Measurements from ENCODE around the gene GNAL.
"Not testable (repeated sequence)": the region's sequence is repeated elsewhere in the genome, so short reads cannot be mapped to it uniquely, and the experiment has no call there.

The GNAL gene

GRCh38 chr18:11834772-11835171 is 145.7 kb downstream of the GNAL start:
- FAIRE-seq (no peak), DNase-seq (ENCODE audit: extremely low spot score, insufficient read length, low read depth) (no peak)

GRCh38 chr18:11839556-11839955 is 150.5 kb downstream of the GNAL start:
- no peak for FAIRE-seq
- no peak for DNase-seq (ENCODE audit: extremely low spot score, insufficient read length, low read depth)

- FAIRE-seq (no peak), DNase-seq (ENCODE audit: extremely low spot score, insufficient read length, low read depth) (no peak)
Measured at GRCh38 chr18:11840493-11840892, 151.4 kb downstream of the GNAL start.

GRCh38 chr18:11842562-11842961 is 153.5 kb downstream of the GNAL start:
- no peak for FAIRE-seq
- no peak for DNase-seq (ENCODE audit: extremely low spot score, insufficient read length, low read depth)

- no peak for FAIRE-seq
Measured at GRCh38 chr18:11844436-11844835, 155.4 kb downstream of the GNAL start.

GRCh38 chr18:11845654-11846053 is 156.6 kb downstream of the GNAL start:
- DNase-seq (ENCODE audit: extremely low spot score, insufficient read length, low read depth) (no peak), FAIRE-seq (no peak)

More at GRCh38 chr18:11844436-11844835, 155.4 kb downstream of the GNAL start:
- no peak for DNase-seq (ENCODE audit: extremely low spot score, insufficient read length, low read depth)

- no peak for FAIRE-seq
- DNase-seq (ENCODE audit: extremely low spot score, insufficient read length, low read depth): no peak
Measured at GRCh38 chr18:11847811-11848210, 158.7 kb downstream of the GNAL start.

GRCh38 chr18:11849279-11849678 is 160.2 kb downstream of the GNAL start:
- DNase-seq (ENCODE audit: extremely low spot score, insufficient read length, low read depth): no peak
- no peak for FAIRE-seq

GRCh38 chr18:11849841-11850634 is 161.0 kb downstream of the GNAL start:
- DNase-seq (ENCODE audit: extremely low spot score, insufficient read length, low read depth): no peak
- FAIRE-seq: no peak

- no peak for FAIRE-seq
- DNase-seq (ENCODE audit: extremely low spot score, insufficient read length, low read depth): no peak
Measured at GRCh38 chr18:11850821-11851145, 161.7 kb downstream of the GNAL start.

- FAIRE-seq (peak; percentile 97), DNase-seq (ENCODE audit: extremely low spot score, insufficient read length, low read depth) (peak; percentile 95)
Measured at GRCh38 chr18:11851146-11851805, 162.2 kb downstream of the GNAL start, which contains the start of gene CHMP1B. Gene CHMP1B, plus strand, starts transcription at chr18:11851413. Its CDS starts 99 bp downstream, at chr18:11851512.

- FAIRE-seq (no peak), DNase-seq (ENCODE audit: extremely low spot score, insufficient read length, low read depth) (no peak)
Measured at GRCh38 chr18:11851806-11852337, 162.8 kb downstream of the GNAL start.

- not testable (repeated sequence) for FAIRE-seq; DNase-seq (ENCODE audit: extremely low spot score, insufficient read length, low read depth)
Measured at GRCh38 chr18:11854554-11854953, 165.5 kb downstream of the GNAL start.

- DNase-seq (ENCODE audit: extremely low spot score, insufficient read length, low read depth): no peak
- FAIRE-seq: no peak
Measured at GRCh38 chr18:11857177-11857887, 168.3 kb downstream of the GNAL start.

GRCh38 chr18:11859282-11859830 is 170.3 kb downstream of the GNAL start:
- no peak for FAIRE-seq

GRCh38 chr18:11859903-11860407 is 170.9 kb downstream of the GNAL start:
- FAIRE-seq (no peak), DNase-seq (ENCODE audit: extremely low spot score, insufficient read length, low read depth) (no peak)

More at GRCh38 chr18:11859282-11859830, 170.3 kb downstream of the GNAL start:
- DNase-seq (ENCODE audit: extremely low spot score, insufficient read length, low read depth): no peak

- FAIRE-seq (no peak), DNase-seq (ENCODE audit: extremely low spot score, insufficient read length, low read depth) (no peak)
Measured at GRCh38 chr18:11860594-11861450, 171.8 kb downstream of the GNAL start.

GRCh38 chr18:11861583-11862288 is 172.7 kb downstream of the GNAL start:
- DNase-seq (ENCODE audit: extremely low spot score, insufficient read length, low read depth) (no peak), FAIRE-seq (no peak)

Data from GM18507 (cell line).